DND-41 (cell line): Measurements from ENCODE around the gene PARS2.
A peak's percentile ranks its signal among the peaks of the same experiment; 100 is the strongest.

Experiments used
- ATAC-seq: fragments of 200-7000 bp; cut with Tn5 transposase; 3 replicates; pipeline ENCODE4 v1.9.1; 2021; ENCODE audit warnings: low read depth; ENCODE audit not compliant: insufficient read depth
- DNase-seq: peaks from one replicate; pipeline ENCODE4 v3.0.0-alpha.2; 2020
- H2AFZ ChIP-seq: 2 replicates; pipeline ENCODE4 v1.6.0; 2012; ENCODE audit warnings: low read depth, low read length
- H3K27ac ChIP-seq: 2 replicates; pipeline ENCODE4 v1.5.1; 2012; ENCODE audit warnings: low read length, inconsistent platforms
- H3K27me3 ChIP-seq: fragments of 200-600 bp; sonication (generic); 2 replicates; pipeline ENCODE4 v1.6.0; 2012; ENCODE audit warnings: low read length, mild to moderate bottlenecking, inconsistent platforms; ENCODE audit not compliant: insufficient read depth, poor library complexity
- H3K36me3 ChIP-seq: 2 replicates; pipeline ENCODE4 v1.5.1; 2012; ENCODE audit warnings: low read length, inconsistent platforms; ENCODE audit not compliant: insufficient read depth
- H3K4me1 ChIP-seq: 2 replicates; pipeline ENCODE4 v1.5.1; 2012; ENCODE audit warnings: mild to moderate bottlenecking, low read length; ENCODE audit not compliant: insufficient read depth
- H3K4me2 ChIP-seq: 2 replicates; pipeline ENCODE4 v1.6.0; 2012; ENCODE audit warnings: mild to moderate bottlenecking, moderate library complexity, low read length, inconsistent platforms; ENCODE audit not compliant: insufficient read depth
- H3K4me3 ChIP-seq, 2 experiments: fragments of 200-600 bp in 1 of 2; shearing (Covaris generic) in 1 of 2; 2 replicates each; pipeline ENCODE4 v1.5.1; 2012 to 2016; ENCODE audit warnings: inconsistent platforms in 2 of 2, low read length in 2 of 2, mild to moderate bottlenecking in 2 of 2, low read depth in 1 of 2, moderate library complexity in 1 of 2
- H3K79me2 ChIP-seq: 2 replicates; pipeline ENCODE4 v1.6.0; 2012; ENCODE audit warnings: low read length, inconsistent platforms; ENCODE audit not compliant: insufficient read depth
- H3K9ac ChIP-seq: 2 replicates; pipeline ENCODE4 v1.6.0; 2012; ENCODE audit warnings: low read depth, mild to moderate bottlenecking, inconsistent platforms, low read length, moderate library complexity
- H3K9me3 ChIP-seq: 2 replicates; pipeline ENCODE4 v1.5.1; 2012; ENCODE audit warnings: low read length, moderate library complexity, mild to moderate bottlenecking, inconsistent platforms; ENCODE audit not compliant: insufficient read depth, severe bottlenecking
- H4K20me1 ChIP-seq: 2 replicates; pipeline ENCODE4 v1.6.0; 2012; ENCODE audit warnings: low read length; ENCODE audit not compliant: insufficient read depth
- CTCF ChIP-seq: IDR thresholded peaks from 2 replicates; pipeline ENCODE4 v1.5.1; 2012; ENCODE audit warnings: borderline replicate concordance, low read length, moderate library complexity, mild to moderate bottlenecking; ENCODE audit not compliant: poor library complexity, severe bottlenecking; ENCODE audit errors: extremely low read depth
- EZH2 ChIP-seq: IDR thresholded peaks from 3 replicates; pipeline ENCODE4 v1.6.1; 2012; ENCODE audit warnings: borderline replicate concordance, low read depth, mild to moderate bottlenecking, moderate library complexity, low read length, inconsistent platforms; ENCODE audit not compliant: severe bottlenecking

The PARS2 gene

GRCh38 chr1:54794451-54795355, 30.4 kb upstream of the PARS2 start:
- H3K9ac ChIP-seq = no peak overlapping the region
- no peak for DNase-seq
- H3K79me2 ChIP-seq = no peaks in the 10 kb centered on the region
- H3K27ac ChIP-seq = no peak overlapping the region
- no peak overlapping the region for H3K4me3 ChIP-seq
- TF ChIP-seq EZH2 = no peak
- TF ChIP-seq CTCF = no peak
- H3K9me3 ChIP-seq = peaks cover 2% of the 10 kb centered on the region
- no peak overlapping the region for H3K4me2 ChIP-seq
- peaks cover 8% of the 10 kb centered on the region for H3K27me3 ChIP-seq
- H3K36me3 ChIP-seq = no peaks in the 10 kb centered on the region
- no peak overlapping the region for H2AFZ ChIP-seq
- H3K4me1 ChIP-seq = no peaks in the 10 kb centered on the region
- H4K20me1 ChIP-seq = no peaks in the 10 kb centered on the region
- no peak for ATAC-seq

- peaks cover 2% of the 10 kb centered on the region for H3K9me3 ChIP-seq
- no peaks in the 10 kb centered on the region for H4K20me1 ChIP-seq
- no peak overlapping the region for H3K27ac ChIP-seq
- no peak overlapping the region for H3K4me3 ChIP-seq
- ATAC-seq (no peak), DNase-seq (no peak)
- peaks cover 3% of the 10 kb centered on the region for H3K27me3 ChIP-seq
- H3K4me1 ChIP-seq = no peaks in the 10 kb centered on the region
- no peak for TF ChIP-seq CTCF
- TF ChIP-seq EZH2 = no peak
- no peaks in the 10 kb centered on the region for H3K36me3 ChIP-seq
- no peak overlapping the region for H3K4me2 ChIP-seq
- no peak overlapping the region for H2AFZ ChIP-seq
- no peaks in the 10 kb centered on the region for H3K79me2 ChIP-seq
- no peak overlapping the region for H3K9ac ChIP-seq
These were observed 28.5 kb upstream of the PARS2 start for GRCh38 chr1:54792686-54793282.

- H3K9me3 ChIP-seq = peaks cover 2% of the 10 kb centered on the region
- no peaks in the 10 kb centered on the region for H3K36me3 ChIP-seq
- no peak overlapping the region for H2AFZ ChIP-seq
- no peaks in the 10 kb centered on the region for H4K20me1 ChIP-seq
- H3K4me3 ChIP-seq = no peak overlapping the region
- no peaks in the 10 kb centered on the region for H3K4me1 ChIP-seq
- peaks cover 3% of the 10 kb centered on the region for H3K27me3 ChIP-seq
- no peak overlapping the region for H3K27ac ChIP-seq
- H3K79me2 ChIP-seq = no peaks in the 10 kb centered on the region
- H3K9ac ChIP-seq = no peak overlapping the region
- TF ChIP-seq EZH2 (no peak), CTCF (peak; percentile 89)
- ATAC-seq = peak; percentile 39; the same call in 1 of the 3 replicates
- no peak overlapping the region for H3K4me2 ChIP-seq
- DNase-seq = peak; percentile 57
These were observed 27.7 kb upstream of the PARS2 start for GRCh38 chr1:54791880-54792522.
